ENCODE results near the gene MEGF11.

- TF ChIP-seq, protein P1, sequence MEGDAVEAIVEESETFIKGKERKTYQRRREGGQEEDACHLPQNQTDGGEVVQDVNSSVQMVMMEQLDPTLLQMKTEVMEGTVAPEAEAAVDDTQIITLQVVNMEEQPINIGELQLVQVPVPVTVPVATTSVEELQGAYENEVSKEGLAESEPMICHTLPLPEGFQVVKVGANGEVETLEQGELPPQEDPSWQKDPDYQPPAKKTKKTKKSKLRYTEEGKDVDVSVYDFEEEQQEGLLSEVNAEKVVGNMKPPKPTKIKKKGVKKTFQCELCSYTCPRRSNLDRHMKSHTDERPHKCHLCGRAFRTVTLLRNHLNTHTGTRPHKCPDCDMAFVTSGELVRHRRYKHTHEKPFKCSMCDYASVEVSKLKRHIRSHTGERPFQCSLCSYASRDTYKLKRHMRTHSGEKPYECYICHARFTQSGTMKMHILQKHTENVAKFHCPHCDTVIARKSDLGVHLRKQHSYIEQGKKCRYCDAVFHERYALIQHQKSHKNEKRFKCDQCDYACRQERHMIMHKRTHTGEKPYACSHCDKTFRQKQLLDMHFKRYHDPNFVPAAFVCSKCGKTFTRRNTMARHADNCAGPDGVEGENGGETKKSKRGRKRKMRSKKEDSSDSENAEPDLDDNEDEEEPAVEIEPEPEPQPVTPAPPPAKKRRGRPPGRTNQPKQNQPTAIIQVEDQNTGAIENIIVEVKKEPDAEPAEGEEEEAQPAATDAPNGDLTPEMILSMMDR (IDR thresholded peaks at IDR 0.05 in 2 of 3, conservative IDR thresholded peaks at IDR 0.05 in 1 of 3; ENCODE audit: borderline replicate concordance in 1 of 3, insufficient read depth in 1 of 3, low read depth in 2 of 3, low read length in 2 of 3): no peak
- no peak for TF ChIP-seq EZH2 (IDR thresholded peaks at IDR 0.05)
- TF ChIP-seq ZFX (IDR thresholded peaks at IDR 0.05): no peak
Measured at GRCh38 chr15:65949491-65949890, 304.1 kb downstream of the MEGF11 start.
